ENCODE data around the gene BPIFA1. TPM values are rescaled to one million over a fixed set of nuclear protein-coding genes. Genes with fewer than 3 reads are reported as not detected.
A peak's percentile ranks its signal among the peaks of the same experiment; 100 is the strongest.

Gene BPIFA1
- total RNA-seq, 1 donor from 2014 or later: not detected

DNA sequence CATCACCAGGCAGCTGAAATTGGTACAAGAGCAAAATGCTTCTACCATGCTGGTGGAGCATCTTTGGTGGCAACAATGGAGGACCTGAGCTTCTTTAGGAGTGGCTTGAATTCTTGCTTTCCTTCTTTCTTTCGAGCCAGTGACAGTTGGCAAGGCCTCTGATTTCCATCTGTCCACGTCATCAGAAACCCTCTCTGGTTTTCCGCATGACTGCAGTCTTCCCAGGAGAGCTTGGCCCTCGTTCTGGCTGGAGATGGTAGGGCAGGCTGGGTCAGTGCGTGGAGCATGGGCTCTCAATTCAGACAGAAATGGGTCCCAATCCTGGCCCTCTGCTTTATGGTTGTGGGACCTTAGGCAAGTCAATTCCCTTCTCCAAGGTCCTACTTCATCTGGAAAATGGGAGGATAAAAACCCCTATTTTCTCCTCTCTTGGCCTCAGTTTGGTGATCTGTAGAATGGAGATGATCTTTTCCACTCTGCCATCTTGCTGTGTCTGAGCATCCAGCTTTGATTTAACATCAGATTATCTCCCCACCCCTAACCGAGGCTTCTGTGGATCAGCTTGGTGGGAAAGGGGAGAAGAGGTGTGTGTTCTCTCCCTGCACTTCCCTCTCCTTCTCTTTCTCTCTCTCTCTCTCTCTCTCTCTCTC lies 43.6 kb downstream of the BPIFA1 start:
- DNase-seq: no peak

DNA sequence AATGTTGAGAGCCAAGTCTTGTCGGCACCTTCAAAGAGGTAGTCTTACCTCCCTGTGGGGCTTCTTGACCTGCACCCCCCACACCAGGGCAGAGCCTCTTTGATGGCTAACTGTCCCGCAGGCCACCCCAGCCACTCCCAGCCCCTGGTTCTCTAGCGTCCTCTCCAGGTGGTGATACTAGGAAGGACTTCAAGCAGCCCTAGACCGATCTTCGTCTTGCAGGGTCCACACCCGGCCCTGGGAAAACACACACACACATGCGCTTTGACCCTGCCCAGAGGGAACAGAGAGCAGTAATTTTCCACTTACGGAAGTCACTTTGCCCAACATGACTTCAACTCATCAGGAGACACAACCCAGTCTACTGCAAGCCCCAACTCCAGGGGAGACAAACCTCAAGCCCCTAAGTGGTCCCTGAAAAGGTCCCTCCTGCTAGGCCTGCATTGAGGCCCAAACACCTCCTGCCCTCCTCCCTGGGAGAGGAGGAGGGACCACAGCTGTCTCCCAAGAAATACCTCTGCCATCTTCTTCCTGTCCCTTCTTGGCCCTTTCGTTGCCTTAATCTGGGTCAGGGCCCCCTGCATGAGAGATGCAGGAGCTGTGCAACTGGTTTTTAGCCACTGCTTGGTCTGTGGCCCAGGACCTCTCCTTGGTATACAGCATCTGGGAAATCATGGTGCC lies 44.3 kb downstream of the BPIFA1 start:
- no peak for DNase-seq

DNA sequence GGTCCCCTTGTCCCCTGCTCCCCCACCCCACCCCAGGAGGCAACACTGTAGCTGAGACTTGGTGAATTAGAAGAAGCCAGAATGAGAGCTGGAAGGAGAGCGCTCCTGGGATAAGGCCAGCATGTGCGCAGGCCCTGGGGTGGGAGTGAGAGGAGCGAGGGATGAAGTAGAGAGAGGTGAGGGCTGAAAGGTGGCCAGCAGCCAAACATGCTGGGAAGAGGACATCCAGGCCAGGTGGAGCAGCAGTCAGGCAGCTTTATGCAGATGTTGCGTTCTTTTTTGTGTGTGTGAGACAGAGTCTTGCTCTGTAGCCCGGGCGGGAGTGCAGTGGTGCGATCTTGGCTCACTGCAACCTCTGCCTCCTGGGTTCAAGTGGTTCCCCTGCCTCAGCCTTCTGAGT lies 45.0 kb downstream of the BPIFA1 start:
- no peak for DNase-seq

DNA sequence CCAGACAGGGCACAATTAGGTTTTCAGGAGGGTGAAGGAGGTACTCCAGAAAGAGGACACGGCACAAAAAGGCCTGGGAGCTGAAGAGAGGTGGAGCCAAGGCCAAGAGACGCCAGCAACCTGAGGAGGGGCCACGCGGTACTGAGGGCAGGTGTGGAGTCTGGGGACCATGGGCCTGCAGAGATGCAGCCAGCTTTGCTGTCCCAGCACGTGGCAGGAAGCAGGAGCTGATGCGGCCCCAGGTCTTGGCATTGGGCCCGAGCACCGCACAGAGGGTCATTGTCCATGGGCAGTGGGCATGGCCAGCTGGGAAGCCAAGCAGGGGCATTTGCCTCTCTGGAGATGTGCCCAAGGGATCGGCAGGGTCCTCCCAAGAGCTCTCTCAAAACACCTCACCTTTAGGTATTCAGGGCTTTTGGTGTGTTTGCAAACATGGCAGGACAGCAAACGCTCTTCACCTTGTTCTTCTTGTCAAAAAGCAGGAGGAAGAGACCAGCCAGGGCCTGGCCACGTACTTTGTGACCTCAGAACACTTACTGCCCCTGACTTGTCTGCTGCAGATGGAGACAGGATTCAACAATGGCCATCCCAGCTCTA lies 45.9 kb downstream of the BPIFA1 start:
- DNase-seq: no peak

DNA sequence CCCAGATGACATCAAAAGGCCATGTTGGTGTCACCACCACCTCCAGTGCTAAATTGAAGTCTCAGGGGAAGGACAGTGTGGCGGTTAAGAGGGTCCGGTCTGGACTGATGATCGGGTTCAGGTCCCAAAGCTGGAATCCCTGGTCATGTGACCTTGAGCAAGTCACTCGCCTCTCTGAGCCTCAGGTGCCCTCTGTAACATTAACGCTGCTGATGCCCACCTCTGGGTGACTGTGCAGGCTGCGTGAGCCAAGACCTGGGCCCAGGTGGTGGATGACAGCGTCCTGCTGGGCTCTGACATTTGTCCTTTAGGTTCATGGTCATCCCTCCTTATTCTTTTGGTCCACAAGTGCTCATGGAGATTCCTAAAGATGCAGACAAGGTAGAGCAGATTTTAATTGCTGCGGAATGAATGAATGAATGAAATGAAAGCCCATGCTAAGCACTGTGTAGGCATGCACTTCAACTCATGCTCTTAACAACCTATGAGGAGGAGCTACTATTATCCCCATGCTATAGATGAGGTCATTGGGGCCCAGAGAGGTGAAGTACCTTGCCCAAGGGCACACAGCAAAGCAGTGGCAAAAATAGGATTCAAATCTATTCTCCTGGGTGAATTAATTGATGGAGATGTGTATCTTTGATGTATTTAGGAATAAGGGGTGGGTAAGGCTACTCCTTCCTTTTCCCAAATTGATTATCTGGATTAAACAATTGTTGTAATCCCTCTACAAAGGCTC lies 46.6 kb downstream of the BPIFA1 start:
- no peak for DNase-seq

DNA sequence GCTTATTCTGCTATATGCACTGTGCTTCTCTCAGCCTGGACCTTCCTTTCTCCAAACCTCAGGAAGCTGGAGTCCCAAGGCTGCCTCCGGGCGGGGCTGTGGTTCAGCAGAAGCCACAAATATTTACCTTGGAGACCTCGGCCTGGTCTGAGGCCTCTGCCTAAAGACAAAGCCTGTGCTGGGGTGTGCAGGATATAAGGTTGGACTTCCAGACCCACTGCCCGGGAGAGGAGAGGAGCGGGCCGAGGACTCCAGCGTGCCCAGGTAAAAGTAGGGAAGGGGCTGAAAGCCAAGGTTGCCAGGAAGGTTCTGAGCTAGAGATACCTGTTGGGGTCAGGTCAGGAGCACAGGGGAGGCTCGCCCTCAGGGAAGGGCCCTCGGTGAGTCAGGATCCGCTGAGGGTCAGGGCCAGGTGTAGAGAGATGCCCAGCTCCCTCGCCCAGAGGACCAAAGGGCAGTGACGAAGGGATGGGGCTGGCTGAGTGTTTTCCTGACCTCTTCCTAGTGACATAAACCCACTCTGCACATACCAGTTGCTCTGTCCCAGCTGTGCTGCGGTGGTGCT lies 47.3 kb downstream of the BPIFA1 start, which contains the start of gene BPIFB1:
Gene BPIFB1, plus strand, starts transcription at position 224 of the 565 bp plus-strand sequence. CDS start 2,860 bp downstream, outside the sequence.
- no peak for DNase-seq

DNA sequence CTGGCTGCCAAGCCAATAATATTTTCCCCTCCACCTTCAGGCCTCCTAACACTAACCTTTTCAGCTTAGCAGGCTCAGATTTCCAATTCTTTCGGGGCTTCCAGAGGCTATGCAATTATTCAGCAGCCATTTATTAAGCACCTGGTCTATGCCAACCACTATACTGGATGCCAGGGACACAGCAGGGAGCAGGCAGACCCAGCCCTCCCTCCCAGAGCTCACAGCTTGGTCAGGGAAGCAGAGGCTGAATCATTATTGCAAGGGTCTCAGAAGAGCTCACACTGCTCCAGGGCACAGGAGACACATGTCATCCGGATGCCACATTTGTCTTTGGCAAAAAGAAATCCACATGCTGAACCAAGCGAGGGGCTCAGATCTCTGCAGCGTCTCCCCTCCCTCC lies 48.5 kb downstream of the BPIFA1 start:
- DNase-seq: no peak

DNA sequence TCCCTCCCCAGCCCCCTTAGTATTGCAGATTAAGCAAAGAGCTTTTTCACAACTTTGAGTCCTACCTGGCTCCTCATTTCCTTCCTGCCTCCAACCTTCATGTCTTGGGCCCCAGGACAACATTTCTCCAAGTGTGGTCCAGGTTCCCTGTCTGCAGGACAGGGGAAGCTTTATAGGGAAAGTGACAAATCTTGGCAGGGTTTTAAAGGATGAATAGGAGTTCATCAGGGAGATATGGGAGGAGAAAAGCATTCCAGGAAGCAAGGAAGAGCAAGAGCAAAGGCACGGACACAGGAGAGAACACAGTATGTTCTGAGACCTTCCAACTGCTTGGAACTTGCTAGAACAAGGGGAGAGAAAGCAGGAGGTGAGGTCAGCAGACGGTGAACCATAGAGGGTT lies 49.1 kb downstream of the BPIFA1 start:
- no peak for DNase-seq

DNA sequence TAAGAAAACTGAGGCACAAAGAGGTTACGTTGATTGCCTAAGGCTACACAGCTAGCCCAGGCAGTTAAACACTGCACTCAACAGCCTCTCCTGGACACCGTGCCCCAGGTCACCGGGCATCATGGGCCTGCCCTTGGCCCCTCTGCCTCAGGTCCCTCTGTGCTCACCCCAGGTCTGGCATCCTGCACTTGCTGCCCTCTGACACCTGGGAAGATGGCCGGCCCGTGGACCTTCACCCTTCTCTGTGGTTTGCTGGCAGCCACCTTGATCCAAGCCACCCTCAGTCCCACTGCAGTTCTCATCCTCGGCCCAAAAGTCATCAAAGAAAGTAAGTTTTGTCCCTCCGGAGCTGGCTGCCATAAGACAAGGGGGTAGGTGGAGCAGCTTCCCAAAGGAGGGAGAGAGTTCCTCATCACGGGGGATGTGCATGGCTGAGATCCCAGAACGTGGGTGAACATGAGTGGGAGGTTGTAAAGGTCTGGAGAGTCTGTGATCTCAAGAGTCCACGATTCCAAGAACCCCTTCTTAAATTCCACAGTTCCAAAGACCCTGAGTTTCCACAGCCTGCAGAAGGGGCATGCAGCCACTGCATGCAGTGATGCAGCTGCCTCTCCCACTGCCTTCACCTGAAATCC lies 50.2 kb downstream of the BPIFA1 start:
- no peak for DNase-seq

DNA sequence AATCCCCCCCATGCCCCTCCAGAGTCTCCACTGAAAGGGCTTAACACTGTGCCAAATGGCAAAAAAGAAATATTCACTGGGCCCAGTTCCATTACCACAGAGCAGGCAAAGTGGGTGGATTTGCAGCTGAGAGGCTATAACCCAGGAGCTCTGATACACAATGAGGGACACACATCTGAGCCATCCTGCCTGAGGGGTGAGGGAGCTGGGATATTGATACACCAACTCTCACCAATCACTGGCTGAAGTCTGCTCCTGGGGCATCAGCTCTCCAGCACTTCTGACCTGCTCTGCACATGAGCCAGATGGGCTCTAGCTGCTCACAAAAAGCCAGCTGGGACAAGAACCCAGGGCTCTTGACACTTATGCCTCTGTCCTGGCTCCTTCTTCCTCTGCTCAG lies 52.1 kb downstream of the BPIFA1 start:
- no peak for DNase-seq

DNA sequence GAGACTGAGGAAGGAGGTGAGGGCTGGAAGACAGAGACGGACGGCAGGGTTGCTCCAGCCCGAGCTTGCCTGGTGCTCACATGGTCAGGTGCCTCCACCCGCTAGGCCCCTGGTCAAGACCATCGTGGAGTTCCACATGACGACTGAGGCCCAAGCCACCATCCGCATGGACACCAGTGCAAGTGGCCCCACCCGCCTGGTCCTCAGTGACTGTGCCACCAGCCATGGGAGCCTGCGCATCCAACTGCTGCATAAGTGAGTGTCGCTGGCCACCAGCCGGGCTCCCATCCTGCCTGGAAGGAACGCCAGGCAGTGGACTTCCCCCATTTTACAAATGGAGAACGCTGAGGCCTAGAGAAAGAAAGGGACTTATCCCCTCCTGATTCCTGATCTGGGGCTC lies 55.1 kb downstream of the BPIFA1 start:
- DNase-seq: no peak

DNA sequence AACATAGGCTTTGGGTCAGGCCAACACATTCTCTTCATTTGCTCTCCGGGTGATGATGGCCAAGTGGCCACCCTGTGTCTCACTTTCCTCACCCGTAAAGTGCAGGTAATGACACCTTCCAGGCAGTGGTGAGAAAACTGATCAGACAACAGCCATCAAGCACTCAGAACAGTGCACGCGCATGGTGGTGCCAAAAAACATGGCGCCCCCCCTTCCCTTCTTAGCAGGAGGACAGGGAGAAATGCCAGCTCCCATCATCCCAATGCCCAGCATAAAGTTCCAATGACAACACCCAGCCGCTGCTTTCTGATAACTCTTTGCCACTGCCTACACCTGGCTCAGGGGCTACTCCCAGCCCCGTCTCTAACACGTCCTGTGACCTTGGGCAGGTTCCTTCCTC lies 55.6 kb downstream of the BPIFA1 start:
- DNase-seq: no peak

DNA sequence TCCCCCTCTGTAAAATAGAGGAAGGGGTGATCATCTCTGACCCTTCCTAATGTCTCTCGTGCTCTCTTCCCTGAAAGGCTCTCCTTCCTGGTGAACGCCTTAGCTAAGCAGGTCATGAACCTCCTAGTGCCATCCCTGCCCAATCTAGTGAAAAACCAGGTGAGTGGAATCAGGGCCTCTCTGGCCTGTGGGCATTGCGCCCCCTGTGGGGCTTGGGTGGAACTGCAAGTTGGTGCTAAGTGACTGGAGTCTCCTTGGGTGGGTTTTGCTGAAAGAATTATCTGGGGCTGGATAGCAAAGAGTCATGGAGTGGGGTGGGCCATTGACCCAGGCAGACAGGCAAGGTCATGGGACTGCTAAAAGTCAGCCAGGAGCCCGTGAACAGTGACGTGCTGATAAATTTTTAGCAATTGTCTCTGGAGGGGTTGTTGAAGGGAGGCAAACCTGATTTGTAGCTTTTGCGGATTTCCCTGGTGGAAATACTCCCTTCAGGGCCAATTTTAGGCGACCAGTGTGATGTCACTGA lies 56.1 kb downstream of the BPIFA1 start:
- peak; percentile 5 for DNase-seq

Other genes starting within 250 kb of the BPIFA1 start
- gene SUN5, start 231.6 kb upstream of the BPIFA1 start, total RNA-seq: not detected
- gene BPIFB2, start 228.3 kb upstream of the BPIFA1 start, total RNA-seq: 0.31 TPM
- not detected for gene BPIFB6, start 204.3 kb upstream of the BPIFA1 start, total RNA-seq
- not detected for gene BPIFB3, start 182.1 kb upstream of the BPIFA1 start, total RNA-seq
- not detected for gene BPIFB4, start 156.4 kb upstream of the BPIFA1 start, total RNA-seq
- not detected for gene BPIFA2, start 67.8 kb upstream of the BPIFA1 start, total RNA-seq
- gene BPIFA3, start 18.6 kb upstream of the BPIFA1 start, total RNA-seq: not detected
- not detected for gene BPIFB1, start 47.2 kb downstream of the BPIFA1 start, total RNA-seq
- 20.4 TPM for gene CDK5RAP1, start 165.5 kb downstream of the BPIFA1 start, total RNA-seq
- 15.6 TPM for gene SNTA1, start 207.8 kb downstream of the BPIFA1 start, total RNA-seq

Data from occipital lobe (tissue), 2 donors.